Muscle layer of duodenum (tissue), 2 donors: ENCODE measurements around the gene EYS.

Experiments
- H3K27ac ChIP-seq: one replicate; pipeline ENCODE4 v1.7.0; 2013; ENCODE audit warnings: mild to moderate bottlenecking, low read length
- H3K27me3 ChIP-seq: one replicate; pipeline ENCODE4 v1.7.0; 2013; ENCODE audit warnings: low read depth, mild to moderate bottlenecking, control low read depth, low read length
- H3K36me3 ChIP-seq, 2 donors: one replicate each; pipeline ENCODE4 v1.7.0; 2013; ENCODE audit warnings: low read length in 2 of 2, control low read depth in 1 of 2, mild to moderate bottlenecking in 1 of 2; ENCODE audit not compliant: insufficient read depth in 2 of 2, control insufficient read depth in 1 of 2
- H3K4me1 ChIP-seq, 2 donors: one replicate each; pipeline ENCODE4 v1.7.0; 2013; ENCODE audit warnings: low read length in 2 of 2, mild to moderate bottlenecking in 2 of 2, control low read depth in 1 of 2, moderate library complexity in 1 of 2; ENCODE audit not compliant: insufficient read depth in 2 of 2, control insufficient read depth in 1 of 2
- H3K4me3 ChIP-seq, 2 donors: one replicate each; pipeline ENCODE4 v1.7.0; 2013; ENCODE audit warnings: low read length in 2 of 2, low read depth in 1 of 2, mild to moderate bottlenecking in 1 of 2
- H3K9me3 ChIP-seq, 2 donors: one replicate each; pipeline ENCODE4 v1.7.0; 2013; ENCODE audit warnings: low read length in 2 of 2, control low read depth in 1 of 2, mild to moderate bottlenecking in 1 of 2; ENCODE audit not compliant: control insufficient read depth in 1 of 2
- donor health status: healthy.

The EYS gene

GRCh38 chr6:65149841-65150240 is 557.2 kb downstream of the EYS start:
- no peaks in the 10 kb centered on the region for H3K27me3 ChIP-seq
- H3K9me3 ChIP-seq = peaks cover 0 to 4% of the 10 kb centered on the region in 2 donors
- no peak overlapping the region for H3K27ac ChIP-seq
- no peaks in the 10 kb centered on the region for H3K4me1 ChIP-seq
- no peaks in the 10 kb centered on the region for H3K36me3 ChIP-seq
- no peak overlapping the region for H3K4me3 ChIP-seq

GRCh38 chr6:65148839-65149238 is 558.2 kb downstream of the EYS start:
- H3K4me3 ChIP-seq = no peak overlapping the region
- H3K27ac ChIP-seq = no peak overlapping the region
- H3K27me3 ChIP-seq = no peaks in the 10 kb centered on the region
- H3K4me1 ChIP-seq = no peaks in the 10 kb centered on the region
- peaks cover 0 to 4% of the 10 kb centered on the region in 2 donors for H3K9me3 ChIP-seq
- no peaks in the 10 kb centered on the region for H3K36me3 ChIP-seq

GRCh38 chr6:65135567-65135966 is 571.5 kb downstream of the EYS start:
- no peak overlapping the region for H3K4me3 ChIP-seq
- no peaks in the 10 kb centered on the region for H3K4me1 ChIP-seq
- peaks cover 0 to 2% of the 10 kb centered on the region in 2 donors for H3K9me3 ChIP-seq
- H3K27me3 ChIP-seq = no peaks in the 10 kb centered on the region
- no peak overlapping the region for H3K27ac ChIP-seq
- H3K36me3 ChIP-seq = no peaks in the 10 kb centered on the region

GRCh38 chr6:65126667-65127066 is 580.4 kb downstream of the EYS start:
- Histone ChIP-seq H3K9me3 (peaks cover 0 to 4% of the 10 kb centered on the region in 2 donors), H3K4me3 (no peak overlapping the region), H3K4me1 (no peaks in the 10 kb centered on the region), H3K27me3 (no peaks in the 10 kb centered on the region), H3K36me3 (no peaks in the 10 kb centered on the region), H3K27ac (no peak overlapping the region)

GRCh38 chr6:65123521-65123920 is 583.5 kb downstream of the EYS start:
- Histone ChIP-seq H3K4me3 (no peak overlapping the region), H3K4me1 (no peaks in the 10 kb centered on the region), H3K9me3 (peaks cover 0 to 4% of the 10 kb centered on the region in 2 donors), H3K27me3 (no peaks in the 10 kb centered on the region), H3K36me3 (no peaks in the 10 kb centered on the region), H3K27ac (no peak overlapping the region)

- H3K9me3 ChIP-seq = no peaks in the 10 kb centered on the region
- H3K4me1 ChIP-seq = no peaks in the 10 kb centered on the region
- H3K4me3 ChIP-seq = no peak overlapping the region
- H3K27me3 ChIP-seq = no peaks in the 10 kb centered on the region
- H3K27ac ChIP-seq = no peak overlapping the region
- no peaks in the 10 kb centered on the region for H3K36me3 ChIP-seq
Measured at GRCh38 chr6:65117817-65118409, 589.1 kb downstream of the EYS start.

GRCh38 chr6:65116326-65116725 is 590.7 kb downstream of the EYS start:
- H3K27ac ChIP-seq = no peak overlapping the region
- H3K4me3 ChIP-seq = no peak overlapping the region
- H3K4me1 ChIP-seq = no peaks in the 10 kb centered on the region
- H3K27me3 ChIP-seq = no peaks in the 10 kb centered on the region
- H3K9me3 ChIP-seq = no peaks in the 10 kb centered on the region
- no peaks in the 10 kb centered on the region for H3K36me3 ChIP-seq

GRCh38 chr6:65113581-65113980 is 593.4 kb downstream of the EYS start:
- no peak overlapping the region for H3K4me3 ChIP-seq
- H3K27ac ChIP-seq = no peak overlapping the region
- H3K9me3 ChIP-seq = no peaks in the 10 kb centered on the region
- H3K36me3 ChIP-seq = no peaks in the 10 kb centered on the region
- H3K27me3 ChIP-seq = no peaks in the 10 kb centered on the region
- no peaks in the 10 kb centered on the region for H3K4me1 ChIP-seq

GRCh38 chr6:65112435-65112834 is 594.6 kb downstream of the EYS start:
- H3K27me3 ChIP-seq = no peaks in the 10 kb centered on the region
- no peaks in the 10 kb centered on the region for H3K9me3 ChIP-seq
- no peak overlapping the region for H3K27ac ChIP-seq

GRCh38 chr6:65110031-65110430 is 597.0 kb downstream of the EYS start:
- no peak overlapping the region for H3K4me3 ChIP-seq
- no peak overlapping the region for H3K27ac ChIP-seq
- no peaks in the 10 kb centered on the region for H3K4me1 ChIP-seq
- no peaks in the 10 kb centered on the region for H3K36me3 ChIP-seq
- H3K27me3 ChIP-seq = no peaks in the 10 kb centered on the region
- no peaks in the 10 kb centered on the region for H3K9me3 ChIP-seq

More at GRCh38 chr6:65112435-65112834, 594.6 kb downstream of the EYS start:
- no peak overlapping the region for H3K4me3 ChIP-seq
- no peaks in the 10 kb centered on the region for H3K36me3 ChIP-seq
- H3K4me1 ChIP-seq = no peaks in the 10 kb centered on the region

- H3K27ac ChIP-seq = no peak overlapping the region
- H3K27me3 ChIP-seq = no peaks in the 10 kb centered on the region
- H3K36me3 ChIP-seq = no peaks in the 10 kb centered on the region
- H3K4me1 ChIP-seq = no peaks in the 10 kb centered on the region
- H3K4me3 ChIP-seq = no peak overlapping the region
- no peaks in the 10 kb centered on the region for H3K9me3 ChIP-seq
Measured at GRCh38 chr6:65098349-65098748, 608.7 kb downstream of the EYS start.

GRCh38 chr6:65091561-65091960 is 615.5 kb downstream of the EYS start:
- no peaks in the 10 kb centered on the region for H3K4me1 ChIP-seq
- H3K27ac ChIP-seq = no peak overlapping the region
- no peaks in the 10 kb centered on the region for H3K36me3 ChIP-seq
- no peaks in the 10 kb centered on the region for H3K27me3 ChIP-seq
- H3K4me3 ChIP-seq = no peak overlapping the region
- H3K9me3 ChIP-seq = no peaks in the 10 kb centered on the region
